AG04449 (cell line): ENCODE measurements around the gene MAP3K20.

Experiments used
- CTCF ChIA-PET: fragments of 350-600 bp; formaldehyde crosslinking; extraction: SDS; loops from one replicate; lab custom pipeline; 2021; ENCODE audit warnings: antibody characterized with exemption; lab: Yijun Ruan, JAX
- POLR2A ChIA-PET: fragments of 400-600, 350-600 bp; formaldehyde crosslinking; extraction: SDS; loops from one replicate; lab custom pipeline; 2020; ENCODE audit warnings: antibody characterized with exemption, inconsistent platforms; lab: Yijun Ruan, JAX
- DNase-seq: peaks from one replicate; pipeline ENCODE4 v3.0.0-alpha.2; 2010; ENCODE audit warnings: low read depth, low spot score
- H3K4me3 ChIP-seq: 2 replicates; pipeline ENCODE4 v1.5.1; 2011; ENCODE audit warnings: low read depth, mild to moderate bottlenecking, control low read depth, low read length
- TF ChIP-seq, protein P1 (sequence below): IDR thresholded peaks from one replicate; pipeline ENCODE4 v1.5.1; 2011; ENCODE audit warnings: mild to moderate bottlenecking, moderate library complexity, low read length, control low read depth, inconsistent platforms; ENCODE audit not compliant: insufficient read depth; ENCODE audit errors: missing control alignments

MAP3K20 gene

DNA sequence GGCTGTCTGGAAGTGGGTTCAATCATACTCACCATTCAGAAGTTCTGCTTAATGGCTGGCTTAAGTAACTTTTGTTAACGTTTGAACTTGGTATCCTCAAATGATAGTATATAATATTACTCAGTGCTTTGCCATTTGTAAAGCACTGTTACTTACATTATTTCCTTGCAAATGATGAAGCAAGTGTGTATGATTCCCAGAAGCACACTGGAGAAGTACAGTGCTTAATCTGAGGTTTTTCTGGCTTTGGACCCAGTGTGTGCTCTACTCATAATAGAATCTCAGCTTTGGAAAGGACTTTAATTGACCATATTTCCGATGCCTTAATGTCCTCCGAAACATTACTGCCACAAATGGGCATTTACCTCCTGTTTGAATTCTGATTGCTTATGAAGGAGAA is 63.3 kb downstream of the MAP3K20 start:
- TF ChIP-seq, protein P1, sequence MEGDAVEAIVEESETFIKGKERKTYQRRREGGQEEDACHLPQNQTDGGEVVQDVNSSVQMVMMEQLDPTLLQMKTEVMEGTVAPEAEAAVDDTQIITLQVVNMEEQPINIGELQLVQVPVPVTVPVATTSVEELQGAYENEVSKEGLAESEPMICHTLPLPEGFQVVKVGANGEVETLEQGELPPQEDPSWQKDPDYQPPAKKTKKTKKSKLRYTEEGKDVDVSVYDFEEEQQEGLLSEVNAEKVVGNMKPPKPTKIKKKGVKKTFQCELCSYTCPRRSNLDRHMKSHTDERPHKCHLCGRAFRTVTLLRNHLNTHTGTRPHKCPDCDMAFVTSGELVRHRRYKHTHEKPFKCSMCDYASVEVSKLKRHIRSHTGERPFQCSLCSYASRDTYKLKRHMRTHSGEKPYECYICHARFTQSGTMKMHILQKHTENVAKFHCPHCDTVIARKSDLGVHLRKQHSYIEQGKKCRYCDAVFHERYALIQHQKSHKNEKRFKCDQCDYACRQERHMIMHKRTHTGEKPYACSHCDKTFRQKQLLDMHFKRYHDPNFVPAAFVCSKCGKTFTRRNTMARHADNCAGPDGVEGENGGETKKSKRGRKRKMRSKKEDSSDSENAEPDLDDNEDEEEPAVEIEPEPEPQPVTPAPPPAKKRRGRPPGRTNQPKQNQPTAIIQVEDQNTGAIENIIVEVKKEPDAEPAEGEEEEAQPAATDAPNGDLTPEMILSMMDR = no peak
- no peak for DNase-seq
- no peak overlapping the region for H3K4me3 ChIP-seq
- ChIA-PET POLR2A (no interaction called here), CTCF (interaction anchor here (1.3 to 2.1 kb wide), 2 partner anchors 15 to 49 kb away, joined by 3 to 7 read pairs; no protein-coding TSS in a partner anchor)

DNA sequence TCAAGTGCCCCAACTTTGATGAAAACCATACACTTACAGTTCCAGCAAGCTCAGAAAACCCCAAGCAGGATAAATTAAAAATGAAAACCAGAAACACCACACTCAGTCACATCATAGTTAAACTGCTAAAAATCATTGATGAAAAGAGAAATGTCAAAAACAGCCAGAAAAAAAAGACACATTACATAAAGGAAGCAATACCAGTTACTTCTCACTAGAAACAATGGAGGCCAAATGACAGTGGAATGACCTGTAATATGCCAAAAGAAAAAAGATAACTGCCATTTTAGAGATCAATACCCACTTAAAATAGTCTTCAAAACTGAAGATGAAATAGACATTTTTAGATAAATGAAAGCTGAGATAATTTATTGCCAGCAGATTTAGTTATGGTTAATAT is 66.0 kb downstream of the MAP3K20 start:
- no peak overlapping the region for H3K4me3 ChIP-seq
- TF ChIP-seq, protein P1 = no peak
- DNase-seq = no peak
- POLR2A ChIA-PET = no interaction called here
- CTCF ChIA-PET = interaction anchor here (1.5 kb wide), 1 partner anchor 8 kb away, joined by 5 read pairs; no protein-coding TSS in a partner anchor

DNA sequence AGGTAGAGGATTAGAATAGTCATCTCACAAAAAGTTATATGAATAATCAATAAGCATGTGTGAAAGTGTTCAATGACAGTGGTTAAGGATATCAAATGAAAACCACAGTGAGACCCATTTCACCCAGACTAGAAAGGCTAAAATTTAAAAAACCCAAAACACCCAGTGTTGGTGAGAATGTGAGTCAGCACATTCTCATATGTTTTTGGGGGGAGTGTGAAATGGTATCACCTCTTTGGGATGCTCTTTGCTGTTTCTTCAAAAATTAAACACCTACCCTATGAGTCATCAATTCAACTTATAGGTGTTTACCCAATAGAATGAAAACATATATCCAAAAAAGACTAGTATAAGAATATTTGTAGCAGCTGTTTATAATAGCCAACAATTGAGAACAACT is 69.8 kb downstream of the MAP3K20 start:
- no peak overlapping the region for H3K4me3 ChIP-seq
- ChIA-PET POLR2A (no interaction called here), CTCF (interaction anchor here (1.0 kb wide), 1 partner anchor 12 kb away, joined by 6 read pairs; no protein-coding TSS in a partner anchor)
- TF ChIP-seq, protein P1 = no peak
- no peak for DNase-seq

DNA sequence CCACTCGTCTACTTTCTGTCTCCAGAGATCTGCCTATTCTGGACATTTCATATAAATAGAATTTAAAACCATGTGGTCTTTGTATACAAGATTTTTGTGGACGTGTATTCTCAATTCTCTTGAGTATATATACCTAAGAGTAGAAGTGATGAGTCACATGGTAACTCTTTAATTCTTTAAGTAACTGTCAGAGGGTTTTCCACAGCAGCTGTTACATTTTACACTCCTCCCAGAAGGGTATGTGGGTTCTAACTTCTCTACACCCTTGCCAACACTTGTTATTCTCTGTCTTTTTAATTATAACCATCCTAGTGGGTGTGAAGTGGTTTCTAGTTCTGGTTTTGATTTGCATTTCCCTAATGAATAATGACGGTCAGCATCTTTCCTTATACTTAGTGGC is 70.9 kb downstream of the MAP3K20 start:
- no peak for DNase-seq
- ChIA-PET CTCF (interaction anchor here (1.0 kb wide), 1 partner anchor 64 kb away, joined by 3 read pairs; no protein-coding TSS in a partner anchor), POLR2A (no interaction called here)
- H3K4me3 ChIP-seq = no peak overlapping the region
- TF ChIP-seq, protein P1 = no peak

DNA sequence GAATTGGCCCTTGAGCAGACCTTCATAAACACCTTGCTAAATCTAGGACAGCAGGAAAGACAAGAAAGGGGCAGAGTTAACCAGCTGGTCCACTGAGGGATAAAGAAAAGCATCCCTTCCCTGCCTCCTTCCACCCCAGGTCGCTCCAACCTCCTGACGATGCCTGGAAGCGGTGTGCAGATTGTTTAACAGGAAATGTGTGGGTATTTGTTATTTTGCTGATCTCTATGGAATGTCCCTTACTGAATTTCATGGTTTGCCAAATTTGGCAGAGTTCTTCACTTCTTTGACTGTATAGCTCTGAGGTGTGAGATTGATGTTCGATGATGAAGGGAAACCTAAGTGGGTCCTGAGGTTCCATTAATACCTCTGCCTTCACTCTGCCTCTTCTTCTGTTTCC is 72.9 kb downstream of the MAP3K20 start:
- TF ChIP-seq, protein P1 = no peak
- H3K4me3 ChIP-seq = no peak overlapping the region
- DNase-seq = no peak
- POLR2A ChIA-PET = no interaction called here
- CTCF ChIA-PET = interaction anchor here (0.7 to 1.1 kb wide), 2 partner anchors 50 to 65 kb away, joined by 3 read pairs; no protein-coding TSS in a partner anchor

DNA sequence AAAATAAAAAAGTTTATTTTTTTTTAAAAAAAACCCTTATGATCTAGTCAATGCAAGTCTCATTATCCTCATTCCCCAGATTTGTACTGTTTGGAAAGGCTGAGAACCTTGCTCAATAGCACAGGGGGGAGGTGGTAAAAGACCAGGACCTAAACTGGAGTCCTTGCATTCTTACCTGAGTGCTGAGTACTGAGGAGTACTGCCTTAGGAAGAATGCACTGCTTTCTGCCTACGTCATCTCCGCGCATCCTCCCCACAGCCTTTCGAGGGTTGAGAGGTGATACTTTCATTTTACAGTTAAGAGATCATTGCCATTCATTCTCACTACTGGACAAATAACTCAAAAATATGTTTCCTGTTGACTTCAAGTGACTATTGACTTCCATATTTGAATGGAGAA is 73.8 kb downstream of the MAP3K20 start:
- ChIA-PET POLR2A (no interaction called here), CTCF (interaction anchor here (0.7 to 1.1 kb wide), 2 partner anchors 49 to 64 kb away, joined by 3 read pairs; no protein-coding TSS in a partner anchor)
- no peak for DNase-seq
- TF ChIP-seq, protein P1 = no peak
- no peak overlapping the region for H3K4me3 ChIP-seq
